Neural cell (in vitro differentiated cells): ENCODE results near the gene WDR77. TPM values are rescaled to one million over a fixed set of nuclear protein-coding genes. Genes with fewer than 3 reads are reported as not detected.

Source experiments
- H2AFZ ChIP-seq: fragments of 200-600, 300-800 bp; sonication (generic), shearing (Covaris generic); 2 replicates; pipeline ENCODE4 v1.6.0; 2014; ENCODE audit warnings: low read depth, mild to moderate bottlenecking, antibody characterized with exemption, low read length, moderate library complexity
- H3F3A ChIP-seq: fragments of 200-600 bp; shearing (Covaris generic); 2 replicates; pipeline ENCODE4 v1.6.1; 2016; ENCODE audit warnings: mild to moderate bottlenecking, moderate library complexity, mixed read lengths, antibody characterized with exemption, low read length; ENCODE audit not compliant: insufficient read depth, poor library complexity, severe bottlenecking
- H3K27ac ChIP-seq: fragments of 200-600, 300-800 bp; sonication (generic), shearing (Covaris generic); 2 replicates; pipeline ENCODE4 v1.5.1; 2014; ENCODE audit warnings: mild to moderate bottlenecking, low read length, moderate library complexity
- H3K27me3 ChIP-seq: fragments of 300-800, 200-600 bp; sonication (generic), shearing (Covaris generic); 2 replicates; pipeline ENCODE4 v1.6.0; 2014; ENCODE audit warnings: mild to moderate bottlenecking, low read depth, low read length, moderate library complexity; ENCODE audit not compliant: insufficient read depth
- H3K36me3 ChIP-seq: fragments of 300-800, 200-600 bp; sonication (generic), shearing (Covaris generic); 2 replicates; pipeline ENCODE4 v1.5.1; 2014; ENCODE audit warnings: mild to moderate bottlenecking, antibody characterized with exemption, low read length, moderate library complexity; ENCODE audit not compliant: insufficient read depth
- H3K4me2 ChIP-seq: fragments of 300-800, 200-600 bp; sonication (generic), shearing (Covaris generic); 2 replicates; pipeline ENCODE4 v1.6.0; 2014; ENCODE audit warnings: mild to moderate bottlenecking, low read length
- H3K4me3 ChIP-seq: fragments of 300-800, 200-600 bp; sonication (generic), shearing (Covaris generic); 2 replicates; pipeline ENCODE4 v1.5.1; 2014; ENCODE audit warnings: mild to moderate bottlenecking, low read length, moderate library complexity
- H3K79me2 ChIP-seq: fragments of 200-600 bp; shearing (Covaris generic); replicated peaks from 2 replicates; pipeline ENCODE4 v1.6.0; 2014; ENCODE audit warnings: mild to moderate bottlenecking, low read length, moderate library complexity; ENCODE audit not compliant: insufficient read depth
- H3K9ac ChIP-seq: fragments of 300-800, 200-600 bp; sonication (generic), shearing (Covaris generic); 2 replicates; pipeline ENCODE4 v1.6.1; 2016; ENCODE audit warnings: mild to moderate bottlenecking, low read length, mixed read lengths
- H3K9me2 ChIP-seq: fragments of 200-600 bp; shearing (Covaris generic); 2 replicates; pipeline ENCODE4 v1.6.1; 2016; ENCODE audit warnings: mild to moderate bottlenecking, low read length, mixed read lengths; ENCODE audit not compliant: insufficient read depth
- H3K9me3 ChIP-seq: fragments of 200-600, 300-800 bp; sonication (generic), shearing (Covaris generic); 2 replicates; pipeline ENCODE4 v1.6.1; 2016; ENCODE audit warnings: mild to moderate bottlenecking, mixed run types, low read length, moderate library complexity, mixed read lengths
- H4K20me1 ChIP-seq: fragments of 200-600 bp; shearing (Covaris generic); 2 replicates; pipeline ENCODE4 v1.6.1; 2016; ENCODE audit warnings: mild to moderate bottlenecking, mixed run types; ENCODE audit not compliant: insufficient read depth
- EP300 ChIP-seq: fragments of 450-650 bp; conservative IDR thresholded peaks from 2 replicates; pipeline ENCODE4 v1.6.1; 2014; ENCODE audit warnings: antibody characterized with exemption, mild to moderate bottlenecking, moderate library complexity; ENCODE audit not compliant: poor library complexity, severe bottlenecking
- EZH2 ChIP-seq: fragments of 200-600, 300-800 bp; shearing (Covaris generic), sonication (generic); IDR thresholded peaks from 2 replicates; pipeline ENCODE4 v1.6.1; 2014; ENCODE audit warnings: antibody characterized with exemption, low read length, borderline replicate concordance, mild to moderate bottlenecking; ENCODE audit not compliant: insufficient read depth, poor library complexity, severe bottlenecking
- MXI1 ChIP-seq: fragments of 450-650 bp; conservative IDR thresholded peaks from 2 replicates; pipeline ENCODE4 v1.6.1; 2014; ENCODE audit warnings: antibody characterized with exemption, mild to moderate bottlenecking; ENCODE audit not compliant: poor library complexity, severe bottlenecking
- POLR2AphosphoS5 ChIP-seq: IDR thresholded peaks from 2 replicates; pipeline ENCODE4 v1.6.1; 2012
- RAD21 ChIP-seq: fragments of 450-650 bp; conservative IDR thresholded peaks from 2 replicates; pipeline ENCODE4 v1.6.1; 2014; ENCODE audit warnings: antibody characterized with exemption, mild to moderate bottlenecking, moderate library complexity
- REST ChIP-seq: IDR thresholded peaks from 2 replicates; pipeline ENCODE4 v1.6.1; 2012; ENCODE audit warnings: borderline replicate concordance
- SMC3 ChIP-seq: fragments of 450-650 bp; conservative IDR thresholded peaks from 2 replicates; pipeline ENCODE4 v1.6.1; 2014; ENCODE audit warnings: antibody characterized with exemption, mild to moderate bottlenecking, moderate library complexity; ENCODE audit not compliant: poor library complexity
- TAF1 ChIP-seq: IDR thresholded peaks from 2 replicates; pipeline ENCODE4 v1.6.1; 2012; ENCODE audit warnings: low read depth
- polyA plus RNA-seq: library from polyadenylated mRNA; depleted of rRNA; stranded (reverse); fragments of >200 nt; gene quantifications from 2 replicates; pipeline ENCODE4 v1.2.3, GENCODE V29; 2014
- TF ChIP-seq, protein P1 (sequence below): fragments of 450-650 bp; IDR thresholded peaks from 2 replicates; pipeline ENCODE4 v1.5.1; 2014; ENCODE audit warnings: antibody characterized with exemption, mild to moderate bottlenecking, moderate library complexity; ENCODE audit not compliant: poor library complexity, severe bottlenecking

Gene WDR77
- polyA plus RNA-seq, 1 donor from 2014 or later: 63.6 TPM

GRCh38 chr1:111417755-111418154 lies 31.3 kb downstream of the WDR77 start:
- no peak overlapping the region for H3K4me3 ChIP-seq
- no peaks in the 10 kb centered on the region for H3K79me2 ChIP-seq
- H4K20me1 ChIP-seq: no peaks in the 10 kb centered on the region
- no peak overlapping the region for H2AFZ ChIP-seq
- no peaks in the 10 kb centered on the region for H3K9me2 ChIP-seq
- no peak for TF ChIP-seq POLR2AphosphoS5
- TF ChIP-seq EP300: no peak
- no peak for TF ChIP-seq SMC3
- TF ChIP-seq TAF1: no peak
- no peak for TF ChIP-seq RAD21
- no peak for TF ChIP-seq REST
- TF ChIP-seq, protein P1, sequence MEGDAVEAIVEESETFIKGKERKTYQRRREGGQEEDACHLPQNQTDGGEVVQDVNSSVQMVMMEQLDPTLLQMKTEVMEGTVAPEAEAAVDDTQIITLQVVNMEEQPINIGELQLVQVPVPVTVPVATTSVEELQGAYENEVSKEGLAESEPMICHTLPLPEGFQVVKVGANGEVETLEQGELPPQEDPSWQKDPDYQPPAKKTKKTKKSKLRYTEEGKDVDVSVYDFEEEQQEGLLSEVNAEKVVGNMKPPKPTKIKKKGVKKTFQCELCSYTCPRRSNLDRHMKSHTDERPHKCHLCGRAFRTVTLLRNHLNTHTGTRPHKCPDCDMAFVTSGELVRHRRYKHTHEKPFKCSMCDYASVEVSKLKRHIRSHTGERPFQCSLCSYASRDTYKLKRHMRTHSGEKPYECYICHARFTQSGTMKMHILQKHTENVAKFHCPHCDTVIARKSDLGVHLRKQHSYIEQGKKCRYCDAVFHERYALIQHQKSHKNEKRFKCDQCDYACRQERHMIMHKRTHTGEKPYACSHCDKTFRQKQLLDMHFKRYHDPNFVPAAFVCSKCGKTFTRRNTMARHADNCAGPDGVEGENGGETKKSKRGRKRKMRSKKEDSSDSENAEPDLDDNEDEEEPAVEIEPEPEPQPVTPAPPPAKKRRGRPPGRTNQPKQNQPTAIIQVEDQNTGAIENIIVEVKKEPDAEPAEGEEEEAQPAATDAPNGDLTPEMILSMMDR: no peak
- TF ChIP-seq MXI1: no peak
- TF ChIP-seq EZH2: no peak
- H3K9ac ChIP-seq: no peak overlapping the region
- H3K27me3 ChIP-seq: no peaks in the 10 kb centered on the region
- H3F3A ChIP-seq: no peaks in the 10 kb centered on the region
- H3K9me3 ChIP-seq: no peaks in the 10 kb centered on the region
- H3K4me2 ChIP-seq: no peak overlapping the region
- no peaks in the 10 kb centered on the region for H3K36me3 ChIP-seq
- H3K27ac ChIP-seq: no peak overlapping the region

GRCh38 chr1:111415461-111415860 lies 33.6 kb downstream of the WDR77 start:
- Histone ChIP-seq H3F3A (no peaks in the 10 kb centered on the region), H2AFZ (no peak overlapping the region), H3K4me2 (no peak overlapping the region), H3K36me3 (no peaks in the 10 kb centered on the region), H3K27me3 (no peaks in the 10 kb centered on the region), H3K9me3 (no peaks in the 10 kb centered on the region), H3K79me2 (no peaks in the 10 kb centered on the region), H3K4me3 (no peak overlapping the region), H3K9me2 (no peaks in the 10 kb centered on the region), H3K9ac (no peak overlapping the region), H4K20me1 (no peaks in the 10 kb centered on the region), H3K27ac (no peak overlapping the region)
- no peak for TF ChIP-seq REST
- TF ChIP-seq MXI1: no peak
- no peak for TF ChIP-seq EZH2
- TF ChIP-seq RAD21: no peak
